COLO668 (cell line): ENCODE measurements around the gene ANKRD55.
"Not testable (repeated sequence)": the region's sequence is repeated elsewhere in the genome, so short reads cannot be mapped to it uniquely, and the experiment has no call there.

Source experiments
- DNase-seq: peaks from one replicate; lab custom pipeline; 2025; ENCODE audit not compliant: unreplicated experiment; lab: John Stamatoyannopoulos, UW

ANKRD55 gene

GRCh38 chr5:56083286-56083854, 149.8 kb downstream of the ANKRD55 start:
- no peak for DNase-seq

- not testable (repeated sequence) for DNase-seq
Observed at GRCh38 chr5:56081053-56081642, 152.0 kb downstream of the ANKRD55 start.

GRCh38 chr5:56080375-56081052, 152.6 kb downstream of the ANKRD55 start:
- DNase-seq: peak; percentile 4

DNA sequence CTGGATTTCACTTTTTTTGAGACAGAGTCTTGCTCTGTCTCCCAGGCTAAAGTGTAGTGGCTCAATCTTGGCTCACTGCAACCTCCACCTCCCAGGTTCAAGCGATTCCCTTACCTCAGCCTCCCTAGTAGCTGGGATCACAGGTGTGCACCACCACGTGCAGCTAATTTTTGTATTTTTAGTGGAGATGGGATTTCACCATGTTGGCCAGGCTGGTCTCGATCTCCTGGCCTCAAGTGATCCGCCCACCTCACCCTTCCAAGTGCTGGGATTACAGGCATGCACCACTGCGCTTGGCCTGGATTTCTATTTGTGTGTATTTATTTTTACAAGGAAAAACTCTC, 154.0 kb downstream of the ANKRD55 start:
- not testable (repeated sequence) for DNase-seq

GRCh38 chr5:56078278-56079156, 154.6 kb downstream of the ANKRD55 start:
- DNase-seq: no peak

DNA sequence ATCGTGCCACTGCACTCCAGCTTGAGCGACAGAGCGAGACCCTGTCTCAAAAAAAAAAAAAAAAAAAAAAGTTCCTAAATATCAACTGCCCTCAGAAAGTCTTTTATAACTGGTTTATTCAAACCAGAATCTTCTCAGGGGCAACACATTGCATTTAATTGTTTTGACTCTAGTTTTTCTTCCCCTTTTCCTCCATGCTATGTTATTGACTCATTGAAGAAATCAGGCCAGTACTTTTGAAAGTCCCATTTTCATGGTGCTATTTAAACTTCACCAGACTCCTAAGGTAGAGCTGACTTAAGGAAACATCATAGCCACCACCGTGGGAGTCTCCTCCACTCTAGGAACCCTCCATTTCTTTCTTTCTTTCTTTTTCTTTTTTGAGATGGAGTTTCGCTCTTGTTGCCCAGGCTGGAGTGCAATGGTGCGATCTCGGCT, 155.3 kb downstream of the ANKRD55 start:
- no peak for DNase-seq

- DNase-seq: no peak
Observed at GRCh38 chr5:56076486-56076885, 156.6 kb downstream of the ANKRD55 start.

- DNase-seq: no peak
Observed at GRCh38 chr5:56075361-56075760, 157.8 kb downstream of the ANKRD55 start.

DNA sequence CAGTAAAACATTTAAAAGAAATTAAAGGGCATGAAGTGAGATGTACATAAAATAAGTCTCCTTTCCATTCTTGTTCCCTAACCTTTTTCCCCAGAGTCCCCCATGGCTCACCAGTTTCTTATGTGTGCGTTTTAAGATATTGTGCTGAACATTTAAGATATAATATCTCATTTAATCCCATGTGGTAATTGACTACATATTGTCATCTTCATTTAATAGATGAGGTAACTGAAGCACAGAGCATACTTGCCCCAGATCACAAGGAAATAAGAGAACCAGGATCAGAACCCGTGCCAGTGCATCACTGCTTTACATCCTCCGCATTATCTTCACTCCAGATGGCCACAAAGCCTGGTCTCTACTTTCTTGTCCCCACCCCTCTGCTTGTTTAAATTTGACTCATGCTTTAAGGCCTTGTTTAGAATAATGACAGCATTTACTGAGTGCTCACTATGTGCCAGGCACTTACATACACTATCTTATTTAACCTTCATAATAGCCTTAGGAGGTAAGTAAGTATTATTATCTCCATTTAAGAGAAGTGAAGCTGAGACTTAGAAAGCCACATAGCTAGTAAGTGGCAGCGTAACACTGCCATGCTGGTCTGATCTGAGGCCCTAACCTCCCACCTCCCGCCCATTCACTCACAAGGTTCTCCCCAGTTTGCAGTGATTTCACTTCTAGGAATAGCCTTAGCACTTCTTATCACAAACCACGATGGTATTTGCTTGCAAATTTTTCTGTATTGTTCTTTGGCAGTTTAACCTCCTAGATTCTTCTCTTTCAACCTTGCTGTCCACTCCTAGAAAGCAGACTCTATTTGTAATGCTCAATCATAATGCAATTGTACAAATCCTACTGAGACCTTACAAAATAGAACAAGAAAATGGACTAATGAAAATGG, 160.0 kb downstream of the ANKRD55 start:
- DNase-seq: no peak

DNA sequence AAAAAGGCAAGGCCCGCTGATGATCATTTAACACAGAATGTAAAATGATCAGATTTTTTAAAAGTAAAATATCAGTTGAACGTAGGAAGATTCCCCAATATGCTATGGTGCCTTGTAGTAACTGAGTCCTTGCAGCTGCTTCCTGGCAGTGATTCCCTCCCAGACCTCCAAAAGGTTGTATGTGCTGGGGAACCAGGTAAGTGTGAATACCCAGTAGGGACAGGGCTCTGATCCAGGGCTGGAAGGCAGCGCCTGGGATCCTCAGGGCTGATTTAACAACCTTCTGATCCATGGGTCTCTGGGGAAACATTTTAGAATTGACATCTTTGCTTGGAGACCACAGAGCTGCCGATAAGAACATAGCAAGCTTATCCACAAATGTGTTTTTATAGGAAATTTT, 161.7 kb downstream of the ANKRD55 start:
- no peak for DNase-seq

DNA sequence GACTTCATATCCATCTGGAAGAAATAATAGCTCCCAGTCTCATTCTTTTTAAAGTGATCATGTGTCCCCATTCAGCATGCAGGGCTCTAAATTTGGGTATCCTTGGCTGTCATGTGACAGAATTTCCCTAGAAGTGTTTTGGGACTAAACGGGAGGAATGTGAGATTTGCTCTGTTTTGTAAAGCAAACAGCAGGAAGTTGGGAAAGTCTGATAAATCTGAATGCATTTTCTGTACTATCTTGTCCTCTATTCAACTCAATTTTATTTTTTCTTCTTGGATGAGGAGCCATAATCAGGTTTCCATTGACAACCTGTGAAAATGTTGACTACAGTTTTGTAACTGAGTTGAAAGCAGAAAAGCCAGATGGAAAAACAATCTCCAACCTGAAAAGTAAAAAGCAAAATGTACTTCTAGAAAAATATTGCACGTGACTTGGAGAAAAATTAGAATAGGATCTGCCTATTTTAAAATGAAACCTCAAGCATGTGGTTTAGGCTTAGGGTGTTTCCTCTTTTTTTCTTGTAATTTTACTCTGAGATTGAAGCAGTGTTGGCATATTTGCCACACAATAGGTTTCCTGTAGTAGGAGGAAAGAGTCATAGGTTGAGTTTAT, 162.2 kb downstream of the ANKRD55 start:
- no peak for DNase-seq

DNA sequence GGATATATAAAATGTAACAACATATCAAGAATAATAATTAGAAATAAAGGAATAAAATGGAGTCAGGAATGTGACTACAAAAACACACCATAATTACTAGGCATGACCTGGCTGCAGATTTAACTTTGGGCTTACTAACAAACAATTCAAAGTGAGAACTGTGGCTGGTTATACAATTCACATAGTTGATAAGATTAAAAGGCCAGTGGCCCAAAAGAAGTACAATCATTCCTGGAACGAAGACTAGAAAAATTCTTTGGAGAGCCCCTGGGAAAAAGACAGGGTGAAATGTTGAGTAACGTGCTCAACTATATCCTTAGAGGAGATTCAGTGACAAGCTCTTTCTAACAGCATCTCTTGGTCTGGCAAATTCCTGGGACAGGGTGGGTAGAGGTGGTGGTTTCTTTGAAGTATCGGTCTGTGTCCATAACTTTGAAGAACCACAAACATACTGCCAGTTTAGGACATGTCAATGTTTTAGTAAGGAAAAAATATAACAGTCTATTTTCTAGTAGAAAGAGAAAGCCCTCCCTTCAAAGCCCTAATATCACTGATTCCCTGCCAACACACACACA, 163.4 kb downstream of the ANKRD55 start:
- no peak for DNase-seq

- DNase-seq: no peak
Observed at GRCh38 chr5:56066931-56067450, 166.1 kb downstream of the ANKRD55 start.

GRCh38 chr5:56064984-56065383, 168.1 kb downstream of the ANKRD55 start:
- DNase-seq: no peak

DNA sequence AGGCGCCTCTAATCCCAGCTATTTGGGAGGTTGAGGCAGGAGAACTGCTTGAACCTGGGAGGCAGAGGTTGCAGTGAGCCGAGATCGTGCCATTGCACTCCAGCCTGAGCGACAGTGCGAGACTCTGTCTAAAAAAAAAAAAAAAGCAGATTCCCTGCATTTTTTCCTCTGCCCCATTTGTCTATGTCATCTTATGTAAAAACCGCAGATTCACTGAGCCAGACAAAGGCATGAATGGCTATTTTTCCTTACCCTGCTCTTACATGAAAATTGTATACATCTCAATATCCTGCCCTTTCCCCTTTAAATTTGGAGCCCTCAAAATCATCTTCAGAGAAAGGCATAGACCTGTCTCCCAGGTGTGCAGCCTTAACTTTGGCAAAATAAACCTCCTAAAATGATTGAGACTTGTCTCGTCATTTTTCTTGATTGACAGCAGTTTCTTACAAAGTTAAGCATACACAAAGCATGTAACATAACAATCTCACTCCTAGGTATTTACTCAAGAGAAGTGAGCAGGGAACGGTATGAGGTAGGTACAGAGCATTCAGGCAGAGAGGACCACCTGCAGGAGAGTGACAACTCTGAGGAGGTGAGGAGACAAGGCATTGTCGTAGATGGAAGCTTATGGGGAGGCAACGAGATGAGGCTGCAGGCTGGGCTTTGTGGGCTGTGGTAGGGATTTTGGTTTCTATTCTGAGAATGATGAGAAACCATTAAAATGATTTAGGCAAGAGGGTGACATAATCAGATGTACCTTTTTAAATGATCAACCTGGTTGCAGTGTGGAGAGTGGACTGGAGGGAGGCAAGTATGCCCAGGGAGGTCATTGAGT, 172.6 kb downstream of the ANKRD55 start:
- DNase-seq: no peak

- DNase-seq: no peak
Observed at GRCh38 chr5:56059854-56060253, 173.3 kb downstream of the ANKRD55 start.

DNA sequence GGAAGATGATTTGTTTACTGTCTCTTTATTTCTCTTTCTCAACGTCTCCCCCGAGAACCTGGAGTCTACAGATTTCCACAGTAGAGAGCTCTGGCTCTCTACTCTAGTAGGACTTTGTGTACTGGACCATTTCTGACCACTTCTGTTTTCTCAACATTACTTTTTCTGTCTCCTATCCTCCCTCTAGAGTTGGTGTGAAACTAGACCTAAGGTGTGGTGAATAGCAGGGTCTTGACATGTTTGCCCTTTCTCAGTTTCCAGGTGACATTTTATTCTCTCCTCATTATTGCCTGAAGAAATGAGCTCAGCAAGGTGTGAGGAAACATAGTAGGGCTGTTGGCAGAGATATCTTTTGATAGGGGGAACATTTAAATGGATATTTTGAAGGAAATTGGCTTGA, 176.3 kb downstream of the ANKRD55 start:
- DNase-seq: no peak

DNA sequence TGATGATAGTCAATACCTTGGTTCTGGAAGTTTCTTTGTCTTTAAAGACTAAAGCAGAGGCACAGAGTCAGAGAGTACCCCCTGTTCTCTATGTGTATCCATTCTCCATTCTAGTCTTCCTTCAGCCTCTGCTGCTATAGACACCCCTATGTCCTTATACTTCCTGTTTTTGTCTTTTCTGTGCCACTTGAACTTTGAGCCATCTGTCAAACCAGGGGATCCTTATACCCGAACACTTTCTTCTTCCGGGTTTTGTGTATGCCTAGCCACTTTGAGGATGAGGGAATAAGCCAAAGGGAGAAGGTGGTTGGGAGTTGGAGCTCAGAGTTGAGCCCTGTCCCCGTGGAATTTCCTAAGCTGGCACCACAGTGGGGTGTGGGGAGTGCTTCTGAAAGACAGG, 177.3 kb downstream of the ANKRD55 start:
- no peak for DNase-seq

DNA sequence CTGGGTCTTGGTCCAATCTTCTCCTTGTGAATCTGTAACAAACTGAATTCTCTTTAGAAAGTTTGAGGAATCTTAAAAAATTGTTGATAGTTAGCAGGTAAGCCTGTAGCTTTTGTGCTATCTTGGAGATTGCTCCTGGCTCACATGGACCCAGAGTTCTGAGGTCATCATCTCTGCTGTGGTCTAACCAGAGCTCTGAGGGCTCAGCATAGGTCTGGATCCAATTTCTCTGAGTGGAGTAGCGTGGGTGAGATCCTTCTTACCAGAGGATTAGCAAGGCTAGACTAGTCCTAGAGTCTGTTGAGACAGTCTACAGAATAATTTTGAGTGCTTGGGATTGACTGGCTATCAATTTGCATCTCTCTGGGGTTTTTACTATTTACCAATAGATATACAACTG, 177.8 kb downstream of the ANKRD55 start:
- DNase-seq: no peak
